ENCODE data around the gene TEX12.

DNA sequence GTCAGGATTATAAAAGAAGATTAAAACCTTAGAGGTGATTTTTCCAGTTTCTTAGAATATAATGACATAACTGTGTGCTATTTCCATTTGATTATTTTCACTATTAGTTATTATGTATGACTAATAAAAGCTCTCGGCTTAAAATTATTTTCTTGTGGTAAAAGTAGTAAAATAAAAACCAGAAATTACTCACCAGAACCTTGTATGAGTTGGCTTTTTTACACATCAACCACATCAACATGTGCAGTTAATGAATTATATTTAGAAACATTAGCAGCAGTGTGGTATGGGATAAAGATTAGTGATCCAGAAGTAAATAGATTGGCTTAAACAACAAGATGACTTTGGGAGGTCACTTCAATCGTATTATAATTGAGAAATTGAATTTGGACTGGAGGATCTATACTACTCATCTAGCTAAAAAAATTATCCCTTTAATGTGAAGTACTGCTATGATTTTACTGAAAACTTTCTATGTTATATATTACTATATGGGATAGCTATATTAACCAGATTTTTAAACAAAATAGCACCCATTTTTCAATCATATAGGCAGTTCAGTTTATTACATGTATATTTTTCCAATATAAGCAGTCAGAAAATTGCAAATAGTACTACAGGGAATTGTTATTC, 5.3 kb downstream of the TEX12 start:
- no peak for TF ChIP-seq POLR2A (IDR thresholded peaks at IDR 0.05)
- TF ChIP-seq, protein P1, sequence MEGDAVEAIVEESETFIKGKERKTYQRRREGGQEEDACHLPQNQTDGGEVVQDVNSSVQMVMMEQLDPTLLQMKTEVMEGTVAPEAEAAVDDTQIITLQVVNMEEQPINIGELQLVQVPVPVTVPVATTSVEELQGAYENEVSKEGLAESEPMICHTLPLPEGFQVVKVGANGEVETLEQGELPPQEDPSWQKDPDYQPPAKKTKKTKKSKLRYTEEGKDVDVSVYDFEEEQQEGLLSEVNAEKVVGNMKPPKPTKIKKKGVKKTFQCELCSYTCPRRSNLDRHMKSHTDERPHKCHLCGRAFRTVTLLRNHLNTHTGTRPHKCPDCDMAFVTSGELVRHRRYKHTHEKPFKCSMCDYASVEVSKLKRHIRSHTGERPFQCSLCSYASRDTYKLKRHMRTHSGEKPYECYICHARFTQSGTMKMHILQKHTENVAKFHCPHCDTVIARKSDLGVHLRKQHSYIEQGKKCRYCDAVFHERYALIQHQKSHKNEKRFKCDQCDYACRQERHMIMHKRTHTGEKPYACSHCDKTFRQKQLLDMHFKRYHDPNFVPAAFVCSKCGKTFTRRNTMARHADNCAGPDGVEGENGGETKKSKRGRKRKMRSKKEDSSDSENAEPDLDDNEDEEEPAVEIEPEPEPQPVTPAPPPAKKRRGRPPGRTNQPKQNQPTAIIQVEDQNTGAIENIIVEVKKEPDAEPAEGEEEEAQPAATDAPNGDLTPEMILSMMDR (IDR thresholded peaks at IDR 0.05), result no peak

All from vagina (tissue), 2 donors.